ENCODE data around the gene TAF3.

TAF3 gene

GRCh38 chr10:7887174-7887816 is 69.0 kb downstream of the TAF3 start:
- no peak for DNase-seq

GRCh38 chr10:7889947-7890542 is 71.7 kb downstream of the TAF3 start:
- DNase-seq = no peak

GRCh38 chr10:7890781-7891180 is 72.5 kb downstream of the TAF3 start:
- no peak for DNase-seq

- no peak for DNase-seq
Observed at GRCh38 chr10:7891634-7892033, 73.3 kb downstream of the TAF3 start.

GRCh38 chr10:7892146-7892545 is 73.8 kb downstream of the TAF3 start:
- no peak for DNase-seq

- no peak for DNase-seq
Observed at GRCh38 chr10:7895699-7896090, 77.4 kb downstream of the TAF3 start.

GRCh38 chr10:7896297-7896696 is 78.0 kb downstream of the TAF3 start:
- no peak for DNase-seq

- no peak for DNase-seq
Observed at GRCh38 chr10:7901256-7901655, 83.0 kb downstream of the TAF3 start.

GRCh38 chr10:7902413-7902812 is 84.1 kb downstream of the TAF3 start:
- DNase-seq = no peak

- no peak for DNase-seq
Observed at GRCh38 chr10:7903851-7904250, 85.5 kb downstream of the TAF3 start.

GRCh38 chr10:7906128-7906527 is 87.8 kb downstream of the TAF3 start:
- no peak for DNase-seq

- no peak for DNase-seq
Observed at GRCh38 chr10:7908541-7909210, 90.4 kb downstream of the TAF3 start.

- no peak for DNase-seq
Observed at GRCh38 chr10:7913126-7913872, 95.0 kb downstream of the TAF3 start.

GRCh38 chr10:7915923-7916536 is 97.7 kb downstream of the TAF3 start:
- DNase-seq = no peak

GRCh38 chr10:7917736-7918135 is 99.4 kb downstream of the TAF3 start:
- no peak for DNase-seq

GRCh38 chr10:7922707-7923106 is 104.4 kb downstream of the TAF3 start:
- DNase-seq = no peak

GRCh38 chr10:7928536-7928935 is 110.2 kb downstream of the TAF3 start:
- DNase-seq = no peak

GRCh38 chr10:7932301-7933036 is 114.2 kb downstream of the TAF3 start:
- DNase-seq = no peak

GRCh38 chr10:7933262-7933661 is 115.0 kb downstream of the TAF3 start:
- DNase-seq = no peak

- DNase-seq = no peak
Observed at GRCh38 chr10:7933757-7934156, 115.5 kb downstream of the TAF3 start.

- no peak for DNase-seq
Observed at GRCh38 chr10:7937315-7937945, 119.1 kb downstream of the TAF3 start.

GRCh38 chr10:7941576-7941975 is 123.3 kb downstream of the TAF3 start:
- no peak for DNase-seq
